Upper lobe of right lung (tissue), 1 donor: Measurements from ENCODE around the gene KRT27. TPM values are rescaled to one million over a fixed set of nuclear protein-coding genes. Genes with fewer than 3 reads are reported as not detected.

Source experiments
- ATAC-seq: fragments of 200-7000 bp; cut with Tn5 transposase; one replicate; pipeline ENCODE4 v1.9.1; 2020; ENCODE audit warnings: mild to moderate bottlenecking, moderate library complexity
- DNase-seq: peaks from one replicate; pipeline ENCODE4 v3.0.0-alpha.2; 2020
- H3K27ac ChIP-seq: fragments of 200-600 bp; one replicate; pipeline ENCODE4 v1.8.0; 2022
- H3K27me3 ChIP-seq: fragments of 200-600 bp; one replicate; pipeline ENCODE4 v1.8.0; 2022; ENCODE audit warnings: mild to moderate bottlenecking
- H3K36me3 ChIP-seq: fragments of 200-600 bp; one replicate; pipeline ENCODE4 v1.8.0; 2022
- H3K4me1 ChIP-seq: fragments of 200-600 bp; one replicate; pipeline ENCODE4 v1.8.0; 2022
- H3K4me3 ChIP-seq: fragments of 200-600 bp; one replicate; pipeline ENCODE4 v1.8.0; 2022; ENCODE audit warnings: mild to moderate bottlenecking
- H3K9me3 ChIP-seq: fragments of 200-600 bp; one replicate; pipeline ENCODE4 v1.8.0; 2022
- intact Hi-C: fragments of 100-400 bp; cut with DNase I; formaldehyde crosslinking; loops from one replicate; pipeline ENCODE4 v1.11.0; 2022
- total RNA-seq: library from RNA; stranded (reverse); fragmentation: NEBNext Ultra II Directional; extraction: Animal tissue kit (Norgen Biotek cat#: 25700); gene quantifications from one replicate; pipeline ENCODE4 v1.2.1, GENCODE V29; 2021
- TF ChIP-seq, protein P1 (sequence below): fragments of 200-600 bp; IDR thresholded peaks from one replicate; pipeline ENCODE4 v1.8.0; 2022; ENCODE audit warnings: antibody characterized with exemption
- donor health status: DM: no; HTN: yes; CAD: no; lungs with severe emphysema.

The KRT27 gene
- total RNA-seq, 1 donor from 2014 or later = 0.55 TPM

- Histone ChIP-seq H3K4me3 (no peak overlapping the region), H3K36me3 (no peaks in the 10 kb centered on the region), H3K27ac (no peak overlapping the region), H3K27me3 (no peaks in the 10 kb centered on the region), H3K9me3 (no peaks in the 10 kb centered on the region), H3K4me1 (no peaks in the 10 kb centered on the region)
- TF ChIP-seq, protein P1, sequence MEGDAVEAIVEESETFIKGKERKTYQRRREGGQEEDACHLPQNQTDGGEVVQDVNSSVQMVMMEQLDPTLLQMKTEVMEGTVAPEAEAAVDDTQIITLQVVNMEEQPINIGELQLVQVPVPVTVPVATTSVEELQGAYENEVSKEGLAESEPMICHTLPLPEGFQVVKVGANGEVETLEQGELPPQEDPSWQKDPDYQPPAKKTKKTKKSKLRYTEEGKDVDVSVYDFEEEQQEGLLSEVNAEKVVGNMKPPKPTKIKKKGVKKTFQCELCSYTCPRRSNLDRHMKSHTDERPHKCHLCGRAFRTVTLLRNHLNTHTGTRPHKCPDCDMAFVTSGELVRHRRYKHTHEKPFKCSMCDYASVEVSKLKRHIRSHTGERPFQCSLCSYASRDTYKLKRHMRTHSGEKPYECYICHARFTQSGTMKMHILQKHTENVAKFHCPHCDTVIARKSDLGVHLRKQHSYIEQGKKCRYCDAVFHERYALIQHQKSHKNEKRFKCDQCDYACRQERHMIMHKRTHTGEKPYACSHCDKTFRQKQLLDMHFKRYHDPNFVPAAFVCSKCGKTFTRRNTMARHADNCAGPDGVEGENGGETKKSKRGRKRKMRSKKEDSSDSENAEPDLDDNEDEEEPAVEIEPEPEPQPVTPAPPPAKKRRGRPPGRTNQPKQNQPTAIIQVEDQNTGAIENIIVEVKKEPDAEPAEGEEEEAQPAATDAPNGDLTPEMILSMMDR = no peak
- DNase-seq = no peak
- no peak for ATAC-seq
- intact Hi-C loops = no loop called here
Observed at GRCh38 chr17:40727447-40728231, 54.7 kb downstream of the KRT27 start.

DNA sequence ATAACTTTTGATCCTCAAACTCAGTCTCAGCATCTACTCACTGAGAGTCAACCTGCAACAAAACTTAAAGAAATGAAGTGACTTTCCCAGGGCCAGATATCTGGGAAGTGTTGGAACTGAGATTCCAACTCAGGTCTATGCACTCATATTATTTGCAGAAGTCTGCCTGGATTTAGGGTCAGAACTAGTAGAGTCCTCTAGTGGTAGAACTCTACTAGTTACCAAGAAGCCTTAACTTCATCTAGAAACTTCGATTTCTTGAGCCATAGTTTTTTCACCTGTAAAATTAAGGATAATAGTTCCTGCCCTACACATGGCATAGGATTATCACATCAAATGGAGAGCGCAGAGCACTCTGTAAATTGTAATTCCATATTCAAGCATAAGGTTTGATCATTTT lies 55.4 kb downstream of the KRT27 start:
- H3K36me3 ChIP-seq = no peaks in the 10 kb centered on the region

More for the DNA sequence above, 55.4 kb downstream of the KRT27 start:
- intact Hi-C loops = no loop called here
- Histone ChIP-seq H3K4me3 (no peak overlapping the region), H3K27ac (no peak overlapping the region), H3K27me3 (no peaks in the 10 kb centered on the region), H3K9me3 (no peaks in the 10 kb centered on the region), H3K4me1 (no peaks in the 10 kb centered on the region)
- TF ChIP-seq, protein P1 = peak; percentile 51
- ATAC-seq (peak; percentile 68), DNase-seq (no peak)

Other genes starting within 250 kb of the KRT27 start
- 1.1 TPM for gene CCR7, start 217.1 kb downstream of the KRT27 start, total RNA-seq
- 80.2 TPM for gene SMARCE1, start 134.7 kb downstream of the KRT27 start, total RNA-seq
- gene KRT222, start 117.4 kb downstream of the KRT27 start, total RNA-seq = 1.3 TPM
- gene KRT24, start 78.8 kb downstream of the KRT27 start, total RNA-seq = not detected
- not detected for gene KRT25, start 27.2 kb downstream of the KRT27 start, total RNA-seq
- gene KRT26, start 10.3 kb downstream of the KRT27 start, total RNA-seq = not detected
- not detected for gene KRT28, start 17.4 kb upstream of the KRT27 start, total RNA-seq
- gene KRT10, start 40.1 kb upstream of the KRT27 start, total RNA-seq = 36.8 TPM
- not detected for gene KRT12, start 84.7 kb upstream of the KRT27 start, total RNA-seq
- gene KRT20, start 102.7 kb upstream of the KRT27 start, total RNA-seq = not detected
- gene KRT23, start 155.1 kb upstream of the KRT27 start, total RNA-seq = 1.1 TPM
- gene KRT39, start 184.4 kb upstream of the KRT27 start, total RNA-seq = 0.35 TPM
- not detected for gene KRT40, start 201.8 kb upstream of the KRT27 start, total RNA-seq
- gene KRTAP3-3, start 211.6 kb upstream of the KRT27 start, total RNA-seq = not detected
- gene KRTAP3-2, start 217.4 kb upstream of the KRT27 start, total RNA-seq = not detected
- gene KRTAP3-1, start 226.6 kb upstream of the KRT27 start, total RNA-seq = not detected
- not detected for gene KRTAP1-5, start 244.7 kb upstream of the KRT27 start, total RNA-seq
- not detected for gene KRTAP1-4, start 247.6 kb upstream of the KRT27 start, total RNA-seq